GM12891 (cell line): ENCODE data around the gene MYH9.

ENCODE experiments used
- DNase-seq: peaks from one replicate; pipeline ENCODE4 v3.0.0; 2011; ENCODE audit warnings: low spot score; ENCODE audit not compliant: insufficient read length
- FAIRE-seq: peaks from 2 replicates; lab custom pipeline; 2011; peaks lifted over from hg19 to GRCh38; lab: Jason Lieb, UNC
- PAX5 ChIP-seq: IDR thresholded peaks from 2 replicates; pipeline ENCODE4 v1.6.1; 2011; ENCODE audit warnings: low read length, moderate library complexity, mild to moderate bottlenecking; ENCODE audit not compliant: insufficient read depth, severe bottlenecking
- POLR2A ChIP-seq: IDR thresholded peaks from 2 replicates; pipeline ENCODE4 v1.6.1; 2011; ENCODE audit warnings: low read depth, low read length, control low read depth
- POLR2AphosphoS5 ChIP-seq: IDR thresholded peaks from 2 replicates; pipeline ENCODE4 v1.6.1; 2011; ENCODE audit warnings: low read depth, low read length, control low read depth
- POU2F2 ChIP-seq: IDR thresholded peaks from 2 replicates; pipeline ENCODE4 v1.6.1; 2011; ENCODE audit warnings: low read depth, mild to moderate bottlenecking, control low read depth, low read length, moderate library complexity
- SPI1 ChIP-seq: IDR thresholded peaks from 2 replicates; pipeline ENCODE4 v1.6.1; 2011; ENCODE audit warnings: low read depth, low read length, control low read depth
- TAF1 ChIP-seq: IDR thresholded peaks from 2 replicates; pipeline ENCODE4 v1.6.1; 2011; ENCODE audit warnings: low read depth, low read length, control low read depth

MYH9 gene

GRCh38 chr22:36249160-36249559, 138.6 kb downstream of the MYH9 start:
- no peak for DNase-seq
- TF ChIP-seq POU2F2 (no peak), TAF1 (no peak), POLR2AphosphoS5 (no peak), PAX5 (no peak)
- peak; percentile 40 for FAIRE-seq

GRCh38 chr22:36247955-36248354, 139.8 kb downstream of the MYH9 start:
- FAIRE-seq (no peak), DNase-seq (no peak)
- TF ChIP-seq PAX5 (no peak), TAF1 (no peak), SPI1 (no peak)

GRCh38 chr22:36246718-36247117, 141.0 kb downstream of the MYH9 start:
- TF ChIP-seq POLR2A: no peak

GRCh38 chr22:36245805-36246356, 141.9 kb downstream of the MYH9 start:
- FAIRE-seq (no peak), DNase-seq (no peak)
- TF ChIP-seq POLR2A: no peak
- TF ChIP-seq PAX5: no peak
- TF ChIP-seq TAF1: no peak
- no peak for TF ChIP-seq SPI1
- no peak for TF ChIP-seq POLR2AphosphoS5
- no peak for TF ChIP-seq POU2F2

More at GRCh38 chr22:36246718-36247117, 141.0 kb downstream of the MYH9 start:
- DNase-seq (no peak), FAIRE-seq (no peak)

- TF ChIP-seq SPI1: no peak
- no peak for TF ChIP-seq PAX5
- FAIRE-seq (no peak), DNase-seq (no peak)
These were observed 143.0 kb downstream of the MYH9 start for GRCh38 chr22:36244522-36245391.

GRCh38 chr22:36243986-36244385, 143.8 kb downstream of the MYH9 start:
- TF ChIP-seq POLR2AphosphoS5: no peak
- no peak for TF ChIP-seq SPI1
- no peak for TF ChIP-seq POU2F2
- no peak for TF ChIP-seq PAX5
- no peak for TF ChIP-seq TAF1
- TF ChIP-seq POLR2A: no peak
- FAIRE-seq: no peak
- DNase-seq: no peak

GRCh38 chr22:36239401-36240171, 148.2 kb downstream of the MYH9 start, which contains the start of gene APOL2:
Gene APOL2, minus strand, starts transcription at chr22:36239527. Its CDS starts 6,365 bp downstream, at chr22:36233162.
- TF ChIP-seq PAX5: no peak
- no peak for TF ChIP-seq SPI1
- TF ChIP-seq POU2F2: peak; percentile 48
- TF ChIP-seq TAF1: peak; percentile 28; the same call in 1 of the 2 replicates
- TF ChIP-seq POLR2A: peak; percentile 37; the same call in 1 of the 2 replicates
- TF ChIP-seq POLR2AphosphoS5: no peak
- FAIRE-seq (peak; percentile 98), DNase-seq (peak; percentile 64)

- DNase-seq (no peak), FAIRE-seq (no peak)
- no peak for TF ChIP-seq PAX5
- no peak for TF ChIP-seq TAF1
These were observed 148.7 kb downstream of the MYH9 start for GRCh38 chr22:36239150-36239400.

GRCh38 chr22:36238373-36239149, 149.2 kb downstream of the MYH9 start:
- DNase-seq: no peak
- FAIRE-seq: no peak
- no peak for TF ChIP-seq POU2F2
- no peak for TF ChIP-seq TAF1
- no peak for TF ChIP-seq POLR2AphosphoS5
- no peak for TF ChIP-seq POLR2A
- TF ChIP-seq PAX5: no peak
- no peak for TF ChIP-seq SPI1
